Right ventricle myocardium superior (tissue), 1 donor: ENCODE results near the gene TM4SF1. TPM values are rescaled to one million over a fixed set of nuclear protein-coding genes. Genes with fewer than 3 reads are reported as not detected.

Experiments used
- ATAC-seq: fragments of 200-7000 bp; cut with Tn5 transposase; one replicate; pipeline ENCODE4 v1.9.1; 2020; ENCODE audit warnings: mild to moderate bottlenecking; ENCODE audit not compliant: poor library complexity
- DNase-seq: peaks from one replicate; pipeline ENCODE4 v3.0.0-alpha.2; 2020
- intact Hi-C: fragments of 100-400 bp; cut with DNase I; formaldehyde crosslinking; loops from one replicate; pipeline ENCODE4 v1.11.2; 2022
- total RNA-seq: library from RNA; stranded (reverse); fragmentation: NEBNext Ultra II Directional; extraction: Animal tissue kit (Norgen Biotek cat#: 25700); gene quantifications from one replicate; pipeline ENCODE4 v1.2.1, GENCODE V29; 2021
- donor health status: DM: no; HTN: yes; CAD: no; lungs with severe emphysema.

TM4SF1 gene
- total RNA-seq, 1 donor from 2014 or later: 110 TPM

- intact Hi-C loops: no loop called here
- no peak for ATAC-seq
These were observed 20.1 kb upstream of the TM4SF1 start for GRCh38 chr3:149397528-149397927.

GRCh38 chr3:149396476-149396875 lies 19.0 kb upstream of the TM4SF1 start:
- no peak for ATAC-seq
- intact Hi-C loops: no loop called here
- DNase-seq: no peak

More at GRCh38 chr3:149397528-149397927, 20.1 kb upstream of the TM4SF1 start:
- no peak for DNase-seq

DNA sequence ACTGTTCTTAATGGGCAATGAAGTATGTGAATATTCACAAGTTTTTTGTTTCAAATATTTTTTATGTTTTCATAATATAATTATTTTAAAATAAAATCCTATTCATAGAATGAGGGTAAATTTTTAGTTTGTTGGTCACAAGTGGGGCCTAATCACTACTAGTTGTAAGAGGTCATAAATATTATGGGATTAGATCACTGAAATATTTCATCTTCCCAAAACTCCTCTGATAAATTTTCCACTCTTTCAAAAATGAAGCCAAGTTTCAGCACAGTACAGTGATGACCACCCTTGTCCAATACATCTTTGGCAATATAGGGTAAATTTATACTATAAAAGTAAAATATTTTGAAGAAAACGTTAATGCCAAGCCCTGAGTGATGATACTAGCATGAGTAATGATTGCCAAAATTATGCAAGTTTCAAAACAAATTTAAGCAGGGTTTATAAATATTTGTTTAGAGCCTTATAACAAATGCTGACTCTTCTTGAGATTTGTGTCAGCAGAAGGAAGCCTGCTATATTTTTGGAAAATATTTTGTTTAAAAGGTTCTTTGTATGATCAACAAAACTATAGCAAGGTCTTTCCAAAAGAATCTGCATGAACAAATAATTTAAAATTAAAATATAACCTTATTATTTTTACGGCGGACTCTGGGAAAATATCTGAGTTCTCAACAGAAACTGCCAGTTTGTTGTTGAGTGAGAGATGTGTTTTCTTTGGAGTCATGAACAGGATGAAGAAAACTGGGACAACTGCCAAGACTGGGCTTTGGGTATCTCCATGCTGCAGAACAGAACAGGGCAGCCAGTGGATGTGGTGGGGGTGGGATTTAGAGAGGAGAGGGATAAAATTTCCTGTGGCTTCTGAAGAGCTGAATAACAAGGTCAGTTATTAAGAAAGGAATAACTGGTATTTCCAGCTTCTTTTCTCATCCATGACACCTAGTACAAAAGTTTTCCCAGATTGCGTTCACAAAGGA lies 17.9 kb upstream of the TM4SF1 start:
- intact Hi-C loops: no loop called here
- peak; percentile 48 for ATAC-seq
- DNase-seq: no peak

DNA sequence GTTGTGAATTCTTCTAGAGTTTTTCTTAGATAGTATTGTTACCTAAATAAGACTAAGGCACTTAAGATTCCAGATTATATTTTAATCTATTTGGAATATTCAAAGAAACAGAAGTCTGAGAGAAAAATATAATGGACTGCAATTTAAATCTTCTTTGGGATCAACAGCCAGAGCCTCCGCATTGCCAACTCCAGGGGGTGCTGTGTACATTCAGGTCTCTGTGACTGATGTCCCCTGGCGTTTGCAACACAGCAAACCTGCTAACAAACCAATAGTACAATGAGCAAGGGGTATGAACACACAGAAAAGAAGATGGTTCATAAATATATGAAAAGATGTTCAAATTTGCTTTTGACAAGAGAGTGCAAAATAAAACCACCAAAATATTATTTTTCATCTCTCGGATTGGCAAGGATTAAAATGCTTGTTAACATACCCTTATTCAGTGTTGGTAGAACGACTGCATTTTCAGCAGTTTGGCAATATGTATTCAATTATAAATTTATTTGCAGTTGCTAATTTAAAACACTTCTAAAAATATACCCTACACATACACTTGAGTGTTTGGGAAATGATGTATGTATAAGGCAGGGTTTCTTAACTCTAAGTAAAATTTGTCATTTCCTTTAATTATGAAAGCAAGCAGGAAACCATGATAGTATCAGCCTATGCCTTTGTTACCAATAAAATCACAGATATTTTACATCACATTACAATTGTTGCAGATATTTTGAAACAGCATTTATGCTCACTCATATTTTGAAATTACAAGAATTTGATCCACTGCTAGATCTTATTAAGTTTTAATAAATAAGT lies 16.1 kb upstream of the TM4SF1 start:
- ATAC-seq (peak; percentile 82), DNase-seq (peak; percentile 80)
- intact Hi-C loops: loop anchor here (5.0 kb wide), 1 partner anchor 84 kb away; no protein-coding TSS in a partner anchor

- DNase-seq (no peak), ATAC-seq (no peak)
- intact Hi-C loops: loop anchor here (5.0 kb wide), 1 partner anchor 85 kb away; no protein-coding TSS in a partner anchor
These were observed 14.5 kb upstream of the TM4SF1 start for GRCh38 chr3:149391960-149392359.

DNA sequence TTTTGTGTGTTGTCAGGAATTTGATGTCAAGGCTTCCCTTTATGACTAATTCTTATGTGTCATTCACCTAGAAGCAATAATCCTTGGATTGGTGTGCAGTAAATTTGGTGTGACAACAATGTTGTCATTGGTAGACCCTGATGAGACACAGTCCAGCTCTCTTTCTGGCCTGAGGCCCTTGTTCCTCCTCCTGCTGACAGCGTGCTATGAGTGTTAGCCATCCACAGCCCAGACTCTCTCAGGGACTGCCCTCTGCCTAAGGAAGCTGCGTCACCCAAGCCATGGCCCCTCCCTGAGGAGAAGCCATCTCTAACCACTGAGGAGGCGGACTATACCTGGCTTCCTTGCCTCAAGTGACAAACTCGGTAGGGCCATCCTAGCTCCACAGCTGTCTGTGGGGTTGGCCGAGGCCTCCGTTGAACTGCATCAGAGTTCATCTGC lies 13.3 kb upstream of the TM4SF1 start:
- no peak for DNase-seq
- intact Hi-C loops: loop anchor here (5.0 kb wide), 1 partner anchor 87 kb away; no protein-coding TSS in a partner anchor
- no peak for ATAC-seq

- intact Hi-C loops: loop anchor here (5.0 kb wide), 1 partner anchor 87 kb away; no protein-coding TSS in a partner anchor
- DNase-seq: no peak
- no peak for ATAC-seq
These were observed 12.8 kb upstream of the TM4SF1 start for GRCh38 chr3:149390294-149390693.

DNA sequence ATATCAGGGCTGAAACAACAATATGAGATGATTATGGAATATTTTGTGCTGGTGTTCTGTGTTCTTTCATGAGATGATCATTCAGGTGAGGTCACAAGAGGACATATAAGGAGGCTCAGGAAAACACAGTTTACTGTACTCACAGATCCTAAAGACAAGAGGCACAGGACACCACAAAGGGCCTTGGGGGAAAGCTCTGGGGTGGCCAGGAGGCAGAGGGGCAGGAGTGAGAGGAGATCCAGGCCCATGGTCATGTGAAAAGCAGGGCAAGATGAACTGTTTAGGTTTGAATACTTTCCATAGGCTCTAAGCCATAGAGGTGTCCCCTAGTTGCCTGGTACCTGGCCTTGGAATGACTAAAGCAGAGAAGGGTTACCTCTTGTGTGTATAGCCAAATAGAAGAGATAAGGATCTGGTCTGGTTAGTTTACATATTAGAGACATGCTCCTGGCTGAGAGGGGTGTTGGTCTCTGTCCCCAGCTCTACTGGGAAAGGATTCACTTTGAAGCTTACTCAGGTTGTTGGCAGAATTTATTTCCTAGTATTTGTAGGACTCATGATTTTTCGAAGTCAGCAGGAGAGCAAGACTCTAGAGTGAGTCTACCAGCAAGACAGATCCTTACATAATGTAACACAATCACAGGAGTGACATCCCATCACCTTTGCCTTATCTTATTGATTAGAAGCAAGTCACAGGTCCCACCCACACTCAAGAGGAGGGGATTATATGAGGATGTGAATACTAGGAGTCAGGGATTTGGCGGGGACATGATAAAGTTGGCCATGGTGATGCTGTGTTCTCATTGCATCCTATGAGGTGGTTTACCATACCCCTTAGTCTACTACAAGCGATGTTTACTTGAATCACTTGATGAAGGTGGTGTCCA lies 11.3 kb upstream of the TM4SF1 start:
- DNase-seq: no peak
- no peak for ATAC-seq
- intact Hi-C loops: no loop called here

DNA sequence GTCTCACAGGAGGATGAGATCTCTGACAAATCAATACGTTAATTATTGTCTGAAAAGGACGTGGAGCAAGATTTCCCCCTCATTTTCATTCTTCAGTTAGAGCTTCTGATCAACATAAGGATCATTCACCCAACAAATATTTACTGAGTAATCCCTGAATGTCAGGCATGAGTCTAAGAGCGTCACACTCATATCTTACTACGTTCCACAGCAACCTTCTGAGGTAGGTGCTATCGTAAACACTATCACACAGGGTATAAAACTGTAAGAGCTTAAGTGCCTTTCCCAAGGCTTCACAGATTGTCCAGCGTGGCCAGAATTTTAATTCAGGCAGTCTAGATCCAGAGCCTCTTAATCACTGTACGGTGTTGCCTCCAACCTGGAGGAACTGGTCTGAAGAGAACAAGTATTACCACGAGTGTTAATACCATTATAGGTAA lies 10.6 kb upstream of the TM4SF1 start:
- intact Hi-C loops: no loop called here
- DNase-seq (no peak), ATAC-seq (no peak)

DNA sequence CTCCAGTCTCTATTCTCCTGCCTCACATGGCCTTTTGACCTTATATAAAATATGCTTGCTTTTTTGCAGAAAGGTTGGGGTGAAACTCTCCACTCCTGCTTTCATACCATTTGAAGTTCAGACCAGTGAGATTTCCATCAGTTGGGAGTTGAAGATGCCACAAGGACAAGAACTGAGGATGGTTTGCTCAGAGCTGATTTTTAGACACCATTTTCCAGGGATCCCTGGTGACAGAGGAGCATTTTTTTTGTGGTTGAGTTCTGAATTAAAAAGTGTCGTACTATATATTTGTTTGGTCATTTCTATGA lies 8.8 kb upstream of the TM4SF1 start:
- no peak for DNase-seq
- intact Hi-C loops: no loop called here
- no peak for ATAC-seq

GRCh38 chr3:149385617-149386298 lies 8.3 kb upstream of the TM4SF1 start:
- intact Hi-C loops: no loop called here

DNA sequence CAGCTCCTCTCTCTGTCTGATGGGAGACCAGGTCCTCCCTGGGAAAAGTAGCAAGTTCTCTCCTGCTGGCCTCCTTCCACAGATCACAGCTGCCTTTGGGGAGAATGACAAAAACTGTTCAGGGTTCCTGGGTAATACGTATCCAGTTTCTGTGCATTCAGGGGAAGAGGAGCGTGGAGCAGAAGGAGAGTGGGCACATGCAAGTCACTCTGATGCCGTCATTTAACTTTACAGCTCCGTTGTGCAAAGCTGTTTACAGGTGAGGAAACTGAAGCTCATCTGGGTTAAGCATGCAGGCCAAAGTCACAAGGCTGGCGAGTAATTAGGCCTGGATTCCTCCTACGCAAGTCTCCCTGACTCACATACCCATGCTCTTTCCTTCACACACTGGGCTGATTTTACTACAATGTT lies 7.5 kb upstream of the TM4SF1 start:
- ATAC-seq: no peak
- intact Hi-C loops: no loop called here
- DNase-seq: no peak

More at GRCh38 chr3:149385617-149386298, 8.3 kb upstream of the TM4SF1 start:
- no peak for ATAC-seq
- DNase-seq: no peak

GRCh38 chr3:149384167-149384566 lies 6.7 kb upstream of the TM4SF1 start:
- ATAC-seq (no peak), DNase-seq (no peak)
- intact Hi-C loops: no loop called here

- ATAC-seq: no peak
- intact Hi-C loops: no loop called here
- no peak for DNase-seq
These were observed 6.3 kb upstream of the TM4SF1 start for GRCh38 chr3:149383703-149384102.

DNA sequence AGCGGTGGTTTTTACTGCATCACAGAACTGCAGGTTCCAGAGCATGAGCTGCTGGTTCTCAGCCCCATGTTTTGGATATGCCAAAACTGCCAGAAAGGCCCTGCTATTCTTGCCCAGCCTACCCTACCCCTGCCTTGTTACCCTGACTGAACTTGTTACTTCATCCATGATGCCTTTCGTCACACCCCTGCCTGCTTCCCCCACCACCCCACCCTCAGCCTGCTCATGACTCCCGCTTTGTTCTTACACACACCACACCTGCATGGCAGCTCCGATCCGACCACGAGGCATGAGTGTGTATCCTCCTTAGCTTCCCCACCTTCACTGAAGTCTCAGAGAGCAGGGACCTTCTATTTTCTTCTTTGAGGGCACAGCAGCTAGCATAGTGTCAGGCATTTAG lies 5.1 kb upstream of the TM4SF1 start:
- ATAC-seq (no peak), DNase-seq (no peak)
- intact Hi-C loops: no loop called here

DNA sequence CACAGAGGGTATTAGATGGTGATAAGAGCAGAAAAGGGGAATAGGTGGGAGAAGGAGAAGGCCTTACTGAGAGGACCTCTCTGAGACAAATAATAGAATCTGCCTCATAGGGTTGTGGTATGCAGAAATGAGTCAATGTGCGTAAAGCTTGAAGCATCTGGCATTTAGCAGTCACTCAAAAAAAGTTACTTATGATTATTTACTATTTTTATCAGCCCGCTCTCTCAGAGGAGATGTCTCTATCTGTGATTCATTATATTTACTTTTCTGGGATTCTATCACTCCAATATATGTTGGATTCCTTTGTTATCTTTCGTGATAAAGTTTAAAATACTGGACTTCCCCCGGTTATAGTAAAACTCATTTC lies 4.6 kb upstream of the TM4SF1 start:
- intact Hi-C loops: no loop called here
- no peak for DNase-seq
- no peak for ATAC-seq

DNA sequence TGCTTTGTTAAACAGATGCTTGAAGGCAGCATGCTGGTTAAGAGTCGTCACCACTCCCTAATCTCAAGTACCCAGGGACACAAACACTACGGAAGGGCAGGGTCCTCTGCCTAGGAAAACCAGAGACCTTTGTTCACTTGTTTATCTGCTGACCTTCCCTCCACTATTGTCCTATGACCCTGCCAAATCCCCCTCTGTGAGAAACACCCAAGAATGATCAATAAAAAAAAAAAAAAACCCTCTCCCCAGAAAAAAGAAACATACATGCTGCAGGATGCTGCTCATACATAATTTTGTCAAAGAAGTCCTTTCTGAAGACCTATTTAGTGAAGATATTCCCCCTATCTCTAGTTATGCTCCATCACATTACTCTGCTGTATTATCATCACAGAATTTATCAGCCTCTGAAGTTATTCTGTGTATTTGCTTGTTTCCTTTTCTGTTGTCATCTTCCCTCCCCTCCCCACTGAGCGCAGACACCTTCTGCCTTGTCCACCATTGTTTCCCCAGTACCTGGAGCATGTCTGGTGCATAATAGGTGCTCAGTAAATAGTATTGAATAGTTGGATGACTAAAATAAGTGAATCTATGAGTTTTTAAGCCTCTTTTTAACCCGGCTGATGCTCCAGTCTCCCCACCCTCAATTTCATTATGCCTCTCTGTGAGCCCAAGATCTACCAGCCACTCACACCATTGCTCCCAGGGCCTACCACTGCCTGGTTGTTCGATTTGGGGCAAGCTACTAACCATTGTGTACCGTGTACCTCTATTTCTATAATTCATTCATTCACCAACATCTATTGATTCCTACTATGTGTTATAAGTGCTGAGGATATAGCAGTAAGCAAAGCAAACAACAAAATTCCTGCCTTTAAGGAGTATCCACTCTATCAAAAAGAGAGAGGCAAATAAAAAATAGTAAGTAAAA lies 4.0 kb upstream of the TM4SF1 start:
- DNase-seq (no peak), ATAC-seq (no peak)
- intact Hi-C loops: no loop called here
